22Rv1 (cell line): ENCODE data around the gene UBE2QL1.

ENCODE experiments used
- H3K27ac ChIP-seq: fragments of 450-650 bp; 2 replicates; pipeline ENCODE4 v1.5.1; 2017
- ZFX ChIP-seq: fragments of 450-650 bp; IDR thresholded peaks from 2 replicates; pipeline ENCODE4 v1.6.1; 2017; ENCODE audit warnings: antibody characterized with exemption, borderline replicate concordance
- TF ChIP-seq, protein P1 (sequence below): fragments of 450-650 bp; IDR thresholded peaks from 2 replicates; pipeline ENCODE4 v1.5.1; 2017; ENCODE audit warnings: mild to moderate bottlenecking

UBE2QL1 gene

DNA sequence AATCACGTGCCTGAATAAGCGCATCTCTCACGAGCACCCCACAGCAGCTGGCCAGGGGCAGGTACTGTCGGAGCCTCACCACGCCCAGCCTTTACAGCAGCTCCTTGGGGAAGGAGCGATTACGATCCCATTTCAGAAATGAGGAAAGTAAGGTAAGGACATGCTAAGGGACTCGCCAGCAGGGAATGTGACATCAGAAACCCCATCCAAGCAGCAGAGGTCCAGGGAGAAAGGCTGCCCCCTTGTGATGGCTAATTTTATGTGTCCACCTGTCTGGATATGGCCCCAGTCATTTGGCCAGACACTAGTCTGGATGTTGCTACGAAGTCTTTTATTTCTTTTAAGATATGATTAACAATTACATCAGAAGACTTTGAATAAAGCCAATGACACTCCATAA is 77.3 kb downstream of the UBE2QL1 start:
- no peak overlapping the region for H3K27ac ChIP-seq
- TF ChIP-seq, protein P1, sequence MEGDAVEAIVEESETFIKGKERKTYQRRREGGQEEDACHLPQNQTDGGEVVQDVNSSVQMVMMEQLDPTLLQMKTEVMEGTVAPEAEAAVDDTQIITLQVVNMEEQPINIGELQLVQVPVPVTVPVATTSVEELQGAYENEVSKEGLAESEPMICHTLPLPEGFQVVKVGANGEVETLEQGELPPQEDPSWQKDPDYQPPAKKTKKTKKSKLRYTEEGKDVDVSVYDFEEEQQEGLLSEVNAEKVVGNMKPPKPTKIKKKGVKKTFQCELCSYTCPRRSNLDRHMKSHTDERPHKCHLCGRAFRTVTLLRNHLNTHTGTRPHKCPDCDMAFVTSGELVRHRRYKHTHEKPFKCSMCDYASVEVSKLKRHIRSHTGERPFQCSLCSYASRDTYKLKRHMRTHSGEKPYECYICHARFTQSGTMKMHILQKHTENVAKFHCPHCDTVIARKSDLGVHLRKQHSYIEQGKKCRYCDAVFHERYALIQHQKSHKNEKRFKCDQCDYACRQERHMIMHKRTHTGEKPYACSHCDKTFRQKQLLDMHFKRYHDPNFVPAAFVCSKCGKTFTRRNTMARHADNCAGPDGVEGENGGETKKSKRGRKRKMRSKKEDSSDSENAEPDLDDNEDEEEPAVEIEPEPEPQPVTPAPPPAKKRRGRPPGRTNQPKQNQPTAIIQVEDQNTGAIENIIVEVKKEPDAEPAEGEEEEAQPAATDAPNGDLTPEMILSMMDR = peak; percentile 59
- no peak for TF ChIP-seq ZFX

DNA sequence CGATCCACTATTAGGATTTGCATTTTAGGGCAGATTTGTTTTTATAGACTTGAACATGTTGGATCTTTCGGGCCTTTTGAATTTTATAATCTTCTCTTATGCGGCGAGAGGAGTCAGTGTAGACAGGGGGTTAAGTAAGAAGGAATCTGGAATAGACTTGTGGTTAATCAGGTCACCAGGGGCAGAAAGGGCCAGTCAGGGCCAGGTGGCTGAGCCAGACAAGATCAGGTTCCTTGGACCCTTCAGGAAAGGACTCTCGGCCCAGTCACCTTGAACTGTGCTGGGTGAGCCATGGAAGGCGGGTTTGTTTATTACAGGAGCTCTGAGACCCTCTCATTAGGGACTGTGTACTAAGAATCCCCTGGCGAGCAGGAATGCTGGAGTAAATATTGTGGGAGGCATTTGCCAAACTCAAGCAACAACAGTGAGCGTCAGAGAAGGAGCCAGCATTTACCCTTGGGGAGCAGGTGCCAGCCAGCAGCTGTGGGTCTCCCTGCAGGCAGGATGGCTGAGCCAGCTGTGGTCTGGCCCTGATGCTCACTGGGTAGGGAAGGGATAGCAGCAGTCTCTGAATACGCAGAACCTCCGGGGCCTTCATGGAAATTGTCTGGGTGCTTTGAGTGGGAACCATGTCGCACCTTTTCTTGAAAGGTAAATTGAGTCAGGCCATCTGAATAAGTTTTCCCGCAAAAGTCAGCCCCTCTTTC is 79.2 kb downstream of the UBE2QL1 start:
- H3K27ac ChIP-seq = no peak overlapping the region
- TF ChIP-seq ZFX = no peak
- TF ChIP-seq, protein P1 = no peak

DNA sequence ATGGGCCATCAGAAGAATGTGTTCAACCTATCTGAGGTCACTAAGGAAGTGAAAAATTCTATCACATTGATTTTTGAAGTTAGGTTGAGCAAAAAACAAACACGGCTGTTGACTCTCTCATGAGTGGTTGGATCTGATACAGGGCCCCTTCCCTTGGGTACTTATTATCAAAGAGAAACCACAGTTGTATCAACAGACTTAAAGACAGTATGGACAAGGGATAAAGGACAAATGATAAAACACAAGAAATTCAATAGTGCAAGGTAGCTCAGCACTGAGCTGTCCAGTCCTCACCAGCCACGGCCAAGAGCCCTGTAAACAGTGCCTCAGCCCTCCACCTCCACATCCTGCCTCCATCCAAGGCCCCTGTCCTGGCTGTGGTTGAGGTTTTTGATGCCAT is 86.9 kb downstream of the UBE2QL1 start:
- no peak overlapping the region for H3K27ac ChIP-seq
- no peak for TF ChIP-seq ZFX
- TF ChIP-seq, protein P1 = no peak

DNA sequence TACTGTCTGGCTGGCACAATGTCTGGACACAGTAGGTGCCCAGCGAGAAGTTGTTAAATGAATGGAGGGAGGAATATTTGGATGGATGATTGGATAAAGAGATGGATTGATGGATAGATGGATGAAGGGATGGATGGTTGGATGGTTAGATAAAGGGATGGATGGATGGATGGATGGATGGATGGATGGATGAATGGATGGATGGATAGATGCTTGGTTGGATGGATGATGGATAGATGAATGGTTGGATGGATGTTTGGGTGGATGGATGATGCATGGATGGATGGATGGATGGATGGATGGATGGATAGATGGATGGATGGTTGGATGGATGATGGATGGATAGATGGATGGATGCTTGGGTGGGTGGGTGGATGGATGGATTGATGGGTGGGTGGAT is 90.4 kb downstream of the UBE2QL1 start:
- no peak for TF ChIP-seq ZFX
- TF ChIP-seq, protein P1 = no peak
- H3K27ac ChIP-seq = no peak overlapping the region

DNA sequence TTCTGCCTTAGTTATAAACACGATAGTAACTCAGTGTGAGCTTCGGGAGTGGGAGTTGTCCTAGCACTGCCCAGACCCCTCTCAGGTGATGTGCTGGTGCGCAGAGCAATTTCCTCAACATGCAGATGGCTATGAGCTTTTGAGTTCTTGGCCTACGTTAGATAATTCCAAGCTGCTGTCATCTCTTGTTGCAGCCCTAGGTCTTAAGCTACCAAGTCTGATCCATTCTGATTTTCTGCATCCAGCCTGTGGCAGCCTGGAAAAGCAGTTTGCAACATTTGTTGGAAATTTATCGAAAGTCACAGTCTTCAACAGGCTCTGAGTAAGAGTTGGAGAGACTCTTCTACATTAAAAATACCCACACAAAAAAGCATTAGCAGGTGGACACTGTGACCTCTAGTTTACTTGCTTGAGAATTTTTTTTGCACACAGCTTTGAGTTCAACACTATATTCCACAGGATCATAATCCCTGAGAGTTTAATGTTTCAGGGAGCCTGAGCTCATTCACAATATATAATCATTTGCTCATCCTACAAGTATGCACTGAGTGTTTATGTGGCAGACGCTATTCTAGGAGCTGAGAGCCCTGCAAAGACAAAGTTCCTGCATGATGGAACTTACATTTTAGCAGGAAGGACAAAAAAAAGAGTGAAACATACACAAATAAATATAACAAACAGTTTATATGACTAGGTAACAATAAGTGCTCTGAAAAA is 91.6 kb downstream of the UBE2QL1 start:
- TF ChIP-seq, protein P1 = no peak
- TF ChIP-seq ZFX = no peak
- no peak overlapping the region for H3K27ac ChIP-seq

DNA sequence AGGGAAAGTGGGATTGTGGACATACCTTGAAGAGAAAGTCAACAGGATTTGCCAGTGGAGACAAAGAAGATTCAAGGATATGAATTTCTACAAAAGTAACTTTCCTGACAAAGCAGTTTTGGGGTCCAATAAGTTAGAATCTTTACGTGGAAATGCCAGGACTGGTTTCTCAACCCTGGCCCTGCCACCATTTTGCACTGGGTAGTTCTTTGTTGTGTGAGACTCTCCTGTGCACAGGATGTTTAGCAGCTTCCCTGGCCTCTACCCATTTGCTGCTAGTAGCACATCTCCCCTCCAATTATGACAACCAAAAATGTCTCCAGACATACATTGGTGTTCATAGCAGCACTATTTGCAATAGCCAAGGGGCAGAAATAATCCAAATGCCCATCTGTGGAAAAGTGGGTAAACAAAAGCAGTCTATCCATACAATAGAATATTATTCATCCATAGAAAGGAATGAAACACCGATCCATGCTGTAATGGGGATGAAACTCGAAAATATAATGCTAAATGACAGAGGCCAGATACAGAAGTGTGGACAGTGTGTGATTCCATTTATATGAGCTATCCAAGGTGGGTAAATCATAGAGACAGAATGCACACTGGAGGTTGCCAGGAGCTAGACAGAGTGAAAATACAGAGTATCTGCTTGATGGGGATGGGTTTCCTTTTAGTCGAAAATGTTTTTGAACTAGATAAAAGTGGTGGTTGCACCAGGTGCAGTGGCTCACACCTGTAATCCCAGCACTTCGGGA is 92.8 kb downstream of the UBE2QL1 start:
- no peak overlapping the region for H3K27ac ChIP-seq
- TF ChIP-seq, protein P1 = no peak
- TF ChIP-seq ZFX = no peak
